ENCODE results near the gene ZFAND3. TPM values are rescaled to one million over a fixed set of nuclear protein-coding genes. Genes with fewer than 3 reads are reported as not detected.

The ZFAND3 gene
- total and polyA plus RNA-seq, 10 of the 15 experiments (the other 5 are each of a cell fraction or from before 2014, with no cell fraction given) = 0.90 to 34.4 (median 16.3) TPM

GRCh38 chr6:37801605-37801940 lies 18.0 kb upstream of the ZFAND3 start:
- intact Hi-C loops (cut with micrococcal nuclease; ENCODE audit: unreplicated experiment) = no loop called here
- H3K27me3 ChIP-seq (replicated peaks in 1 of 2; ENCODE audit: control insufficient read depth in 2 of 2, insufficient read depth in 2 of 2, low read length in 1 of 2) = no peaks in the 10 kb centered on the region; a peak in 1 of 4 replicates
- H4K20me1 ChIP-seq (ENCODE audit: control insufficient read depth, insufficient read depth) = no peaks in the 10 kb centered on the region
- no peak overlapping the region for H3K4me3 ChIP-seq
- SMC1A ChIA-PET (ENCODE audit: uncharacterized antibody, unreplicated experiment) = interaction anchor here (1.1 kb wide), 1 partner anchor 10 kb away, joined by 3 read pairs; no protein-coding TSS in a partner anchor
- H3K9ac ChIP-seq (ENCODE audit: control insufficient read depth, insufficient read depth, low read length) = no peak overlapping the region
- H3K27ac ChIP-seq (ENCODE audit: control insufficient read depth, insufficient read depth) = no peak overlapping the region
- in situ Hi-C loops (cut with MboI) = no loop called here
- ATAC-seq (no peak), DNase-seq (ENCODE audit: low read depth, low spot score) (no peak), FAIRE-seq (no peak)
- CTCF ChIA-PET = interaction anchor here (0.7 to 1.5 kb wide), 2 partner anchors 10 to 26 kb away, joined by 3 to 7 read pairs; no protein-coding TSS in a partner anchor
- no peaks in the 10 kb centered on the region for H3K36me3 ChIP-seq (ENCODE audit: control insufficient read depth in 2 of 2, insufficient read depth in 2 of 2, low read length in 1 of 2)
- H3K9me3 ChIP-seq (replicated peaks; ENCODE audit: control insufficient read depth, insufficient read depth, low read length) = no peaks in the 10 kb centered on the region
- no peaks in the 10 kb centered on the region for H3K4me1 ChIP-seq (ENCODE audit: control insufficient read depth, insufficient read depth, low read length)
- H3K4me2 ChIP-seq (ENCODE audit: control insufficient read depth, insufficient read depth) = no peak overlapping the region
- no peak overlapping the region for H2AFZ ChIP-seq (ENCODE audit: control insufficient read depth, low read depth, low read length)
- RAD21 ChIA-PET (ENCODE audit: unreplicated experiment) = interaction anchor here (0.7 kb wide), 1 partner anchor 210 kb away, joined by 3 read pairs; no protein-coding TSS in a partner anchor
- BruUV-seq (replicated peaks) = no TSS peak
- H3K79me2 ChIP-seq (ENCODE audit: control insufficient read depth, insufficient read depth, low read length) = no peaks in the 10 kb centered on the region
- POLR2A ChIA-PET = no interaction called here
- no peak for TF ChIP-seq YBX1 (IDR thresholded peaks at IDR 0.05)
- TF ChIP-seq BCLAF1 (IDR thresholded peaks at IDR 0.05) = no peak
- TF ChIP-seq CBX3 (IDR thresholded peaks at IDR 0.05; ENCODE audit: borderline replicate concordance, low read depth) = no peak
- no peak for TF ChIP-seq CHD2 (IDR thresholded peaks at IDR 0.05; ENCODE audit: borderline replicate concordance, low read depth, low read length)
- TF ChIP-seq MEF2A (IDR thresholded peaks at IDR 0.05; ENCODE audit: insufficient read depth, low read depth, low read length) = no peak
- no peak for TF ChIP-seq ZBTB11 (CRISPR knock-in tag; IDR thresholded peaks at IDR 0.05)
- TF ChIP-seq ZNF384 (IDR thresholded peaks at IDR 0.05; ENCODE audit: borderline replicate concordance, low read depth, low read length) = no peak
- TF ChIP-seq RAD51 (IDR thresholded peaks at IDR 0.05) = no peak
- no peak for TF ChIP-seq SMAD5 (IDR thresholded peaks at IDR 0.05; ENCODE audit: low read depth)
- no peak for TF ChIP-seq RBBP5 (conservative IDR thresholded peaks at IDR 0.05)
- TF ChIP-seq PML (IDR thresholded peaks at IDR 0.05; ENCODE audit: low read length) = no peak
- TF ChIP-seq TAF1 (IDR thresholded peaks at IDR 0.05; ENCODE audit: borderline replicate concordance, low read depth, low read length) = no peak
- no peak for TF ChIP-seq RFX5 (IDR thresholded peaks at IDR 0.05; ENCODE audit: low read depth, low read length)
- TF ChIP-seq CHD4 (IDR thresholded peaks at IDR 0.05) = no peak
- TF ChIP-seq SKIL (IDR thresholded peaks at IDR 0.05; ENCODE audit: low read depth, poor library complexity, severe bottlenecking) = no peak
- TF ChIP-seq NFIC (IDR thresholded peaks at IDR 0.05; ENCODE audit: low read depth, low read length) = no peak
- TF ChIP-seq IRF3 (IDR thresholded peaks at IDR 0.05) = no peak
